NAMALWA (cell line): Measurements from ENCODE around the gene RFPL4A.
"Not testable (repeated sequence)": the region's sequence is repeated elsewhere in the genome, so short reads cannot be mapped to it uniquely, and the experiment has no call there.

ENCODE experiments used
- DNase-seq: peaks from one replicate; pipeline ENCODE4 v3.0.0-alpha.2; 2015; ENCODE audit warnings: low spot score

Gene RFPL4A

GRCh38 chr19:55758797-55759196, at the start of gene RFPL4A:
Gene RFPL4A, plus strand, starts transcription at chr19:55759097. Its CDS starts 2,704 bp downstream, at chr19:55761801.
- not testable (repeated sequence) for DNase-seq

- no peak for DNase-seq
These were observed 47.2 kb upstream of the RFPL4A start for GRCh38 chr19:55711719-55712118.

GRCh38 chr19:55712804-55713631, 45.9 kb upstream of the RFPL4A start:
- DNase-seq, result peak; percentile 40

DNA sequence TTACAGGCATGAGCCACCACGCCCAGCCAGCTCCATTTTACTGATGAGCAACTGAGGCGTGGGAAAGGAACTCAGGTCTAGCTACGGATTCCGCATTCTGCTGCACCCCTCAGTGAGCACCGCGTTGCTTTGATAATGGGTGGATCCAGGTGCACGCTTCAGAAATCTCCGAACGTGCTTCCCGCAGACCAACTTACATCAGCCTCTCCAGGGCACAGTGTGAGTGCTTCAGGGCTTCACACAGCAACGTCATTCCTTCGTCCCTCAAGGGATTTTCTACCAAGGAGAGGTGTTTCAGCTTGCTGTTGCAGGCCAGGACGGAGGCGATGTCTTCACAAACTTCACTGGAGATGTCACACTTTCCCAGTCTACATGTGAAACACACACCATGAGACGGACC, 42.4 kb upstream of the RFPL4A start:
- DNase-seq, result no peak

DNA sequence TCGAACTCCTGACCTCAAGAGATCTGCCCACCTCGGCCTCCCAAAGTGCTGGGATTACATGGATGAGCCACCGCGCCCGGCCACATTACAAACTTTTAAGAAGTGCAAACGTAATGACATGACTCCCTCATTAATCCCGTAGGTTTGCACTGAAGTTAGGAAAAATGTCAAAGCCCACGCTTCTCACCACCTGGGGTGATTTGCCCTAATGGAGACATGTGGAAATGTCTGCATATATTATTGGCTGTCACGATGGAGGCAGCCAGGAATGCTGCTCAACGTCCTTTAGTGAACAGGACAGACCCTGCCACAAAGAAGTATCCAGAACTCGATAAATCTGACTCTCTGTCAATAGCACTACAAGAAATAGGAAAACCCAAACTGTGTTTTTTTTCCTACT, 41.6 kb upstream of the RFPL4A start:
- no peak for DNase-seq

GRCh38 chr19:55717879-55718711, 40.8 kb upstream of the RFPL4A start:
- DNase-seq, result not testable (repeated sequence)

DNA sequence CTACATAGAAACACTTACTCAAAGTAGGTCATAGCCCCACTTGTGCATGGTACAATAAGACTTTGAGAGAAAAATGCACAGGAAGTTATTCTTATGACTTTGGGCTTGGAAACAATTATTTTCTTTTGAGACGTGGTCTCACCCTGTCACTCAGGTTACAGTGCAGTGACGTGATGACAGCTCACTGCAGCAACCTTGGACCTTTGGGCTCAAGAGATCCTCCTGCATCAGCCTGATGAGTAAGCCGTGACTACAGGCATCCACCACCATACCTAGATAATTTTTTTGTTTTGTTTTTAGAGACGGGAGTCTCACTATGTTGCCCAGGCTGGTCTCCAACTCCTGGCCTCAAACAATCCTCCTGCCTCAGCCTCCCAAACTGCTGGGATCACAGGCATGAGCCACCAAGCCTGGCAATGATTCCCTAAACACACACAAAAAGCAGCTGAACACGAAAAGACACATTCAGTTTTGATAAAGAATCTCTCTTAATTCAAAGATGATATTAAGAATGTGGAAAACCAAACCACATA, 38.6 kb upstream of the RFPL4A start:
- DNase-seq, result no peak

DNA sequence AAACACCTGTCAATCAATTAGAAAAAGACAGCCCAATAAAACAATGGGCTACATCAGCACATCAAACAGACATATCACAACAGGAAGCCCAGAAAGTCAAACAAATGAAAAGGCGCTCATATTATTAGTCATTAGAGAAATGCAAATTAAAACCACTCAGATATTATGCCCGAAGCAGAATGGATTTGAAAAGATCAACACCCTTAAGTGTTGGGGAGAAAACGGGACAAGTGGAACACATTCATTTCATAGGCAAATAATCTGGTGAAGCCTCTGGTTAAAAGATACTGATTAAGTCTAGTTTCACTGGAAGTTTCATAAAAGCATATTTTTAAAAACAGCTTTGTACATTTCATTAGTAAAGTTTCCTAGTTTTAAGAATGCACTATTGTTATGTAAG, 38.1 kb upstream of the RFPL4A start:
- DNase-seq, result no peak

DNA sequence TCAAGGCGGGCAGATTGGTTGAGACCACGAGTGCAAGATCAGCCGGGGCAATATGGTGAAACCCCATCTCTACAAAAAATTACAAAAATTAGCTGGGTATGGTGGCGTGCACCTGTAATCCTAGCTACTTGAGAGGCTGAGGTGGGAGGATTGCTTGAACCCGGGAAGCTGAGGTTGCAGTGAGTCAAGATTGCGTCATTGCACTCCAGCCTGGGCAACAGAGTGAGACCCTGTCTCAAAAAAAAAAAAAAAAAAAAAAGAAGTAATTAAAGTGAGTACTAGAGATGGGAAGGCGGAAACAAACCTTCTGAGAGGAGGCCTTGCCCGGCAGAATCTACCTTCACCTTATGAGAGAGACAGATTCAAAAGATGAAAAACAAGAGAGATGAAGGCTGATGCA, 35.4 kb upstream of the RFPL4A start:
- no peak for DNase-seq

- DNase-seq, result not testable (repeated sequence)
These were observed 28.5 kb upstream of the RFPL4A start for GRCh38 chr19:55730378-55730777.

DNA sequence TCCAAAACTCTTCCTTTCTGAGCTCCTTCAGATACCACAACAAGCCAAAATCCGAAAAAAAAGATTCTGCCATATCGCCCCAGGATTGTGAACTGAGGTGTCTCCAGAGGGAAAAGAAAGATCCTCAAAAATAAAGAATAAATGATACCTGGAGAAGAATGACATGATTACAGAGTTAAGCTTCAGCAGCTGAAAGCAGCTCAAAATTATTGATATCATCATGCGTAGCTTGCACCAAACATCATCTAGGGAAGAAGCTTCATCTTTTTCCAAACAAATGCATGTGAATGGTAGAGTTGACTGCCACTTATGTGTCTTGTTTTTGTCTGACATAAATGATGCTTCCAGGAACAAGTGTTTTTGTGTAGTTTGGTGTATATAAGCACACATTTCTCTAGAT, 20.6 kb upstream of the RFPL4A start, which contains the start of gene NLRP9:
TSS of gene NLRP9 (minus strand) at position 101 of the 400 bp plus-strand sequence. CDS start at position 73, 28 bp downstream.
- DNase-seq, result no peak

DNA sequence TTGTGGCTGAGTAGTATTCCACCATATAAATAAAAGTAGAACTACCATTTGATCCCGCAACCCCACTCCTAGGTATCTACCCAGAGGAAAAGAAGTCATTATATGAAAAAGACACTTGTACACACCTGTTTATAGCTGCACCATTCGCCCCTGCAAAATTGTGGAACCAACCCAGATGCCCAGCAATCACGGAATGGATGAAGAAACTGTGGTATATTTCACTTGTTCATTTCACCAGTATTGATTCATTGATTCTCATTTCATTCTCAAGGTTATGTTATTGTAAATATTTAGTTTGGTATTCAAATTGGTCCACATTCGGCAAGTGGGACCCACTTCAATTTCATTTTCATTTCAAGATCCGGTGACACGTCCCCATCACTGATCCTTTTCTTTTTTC, 8.2 kb upstream of the RFPL4A start:
- DNase-seq, result no peak

DNA sequence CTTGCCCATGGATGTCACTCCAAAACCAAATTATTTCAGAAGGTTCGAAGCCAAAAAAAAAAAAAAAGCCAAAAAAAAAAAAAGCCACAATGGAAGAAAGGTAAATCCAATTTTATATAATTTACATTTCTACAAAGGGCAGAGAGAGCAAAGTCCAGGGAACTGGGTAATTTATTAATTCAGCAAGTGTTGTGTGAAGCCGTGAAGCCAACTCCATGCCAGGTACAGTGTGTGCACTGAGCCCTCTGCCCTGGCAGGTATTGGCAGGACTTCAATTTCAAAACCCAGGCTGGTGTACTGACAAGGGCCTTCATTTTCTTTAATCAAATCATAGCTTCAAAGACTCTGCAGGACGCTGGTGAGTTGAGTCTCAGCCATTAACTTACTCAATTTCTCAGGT, 5.5 kb upstream of the RFPL4A start:
- no peak for DNase-seq

DNA sequence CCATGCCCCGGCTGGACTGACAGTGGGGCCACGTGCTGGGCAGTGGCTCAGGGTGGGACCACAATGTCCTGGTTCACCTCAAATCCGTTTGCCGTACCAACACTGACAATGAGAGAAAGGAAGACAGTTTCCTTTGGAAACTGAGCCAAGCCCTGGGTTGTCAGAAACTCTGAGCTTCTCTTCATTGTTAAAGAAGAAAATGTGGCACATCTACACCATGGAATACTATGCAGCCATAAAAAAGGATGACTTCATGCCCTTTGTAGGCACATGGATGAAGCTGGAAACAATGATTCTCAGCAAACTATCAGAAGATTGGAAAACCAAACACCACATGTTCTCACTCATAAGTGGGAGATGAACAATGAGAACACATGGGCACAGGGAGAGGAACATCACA, 2.1 kb upstream of the RFPL4A start:
- DNase-seq, result not testable (repeated sequence)

GRCh38 chr19:55766466-55766865, 7.6 kb downstream of the RFPL4A start:
- DNase-seq, result no peak

DNA sequence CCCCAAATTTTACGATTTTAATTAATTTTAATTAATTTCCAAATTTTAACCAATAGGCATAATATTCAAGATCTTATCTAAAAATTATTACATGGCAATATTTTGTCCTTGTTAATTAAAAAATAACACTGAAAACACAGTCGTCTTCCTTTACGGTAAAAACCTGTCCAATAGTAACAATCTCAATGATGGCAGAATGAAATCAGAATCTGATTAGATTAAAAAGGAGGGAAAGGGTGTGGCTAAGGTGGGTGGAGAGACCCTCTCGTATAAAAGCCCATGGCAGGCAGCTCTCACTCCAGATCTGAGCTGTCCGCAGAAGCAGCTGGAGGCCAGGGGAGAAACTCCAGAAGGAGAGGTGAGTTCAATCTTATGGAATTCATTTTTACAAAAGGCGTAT, 9.9 kb downstream of the RFPL4A start, which contains the start of gene RFPL4AL1:
TSS of gene RFPL4AL1 (plus strand) at position 301 of the 400 bp plus-strand sequence. CDS start 2,687 bp downstream, outside the sequence.
- DNase-seq, result not testable (repeated sequence)

DNA sequence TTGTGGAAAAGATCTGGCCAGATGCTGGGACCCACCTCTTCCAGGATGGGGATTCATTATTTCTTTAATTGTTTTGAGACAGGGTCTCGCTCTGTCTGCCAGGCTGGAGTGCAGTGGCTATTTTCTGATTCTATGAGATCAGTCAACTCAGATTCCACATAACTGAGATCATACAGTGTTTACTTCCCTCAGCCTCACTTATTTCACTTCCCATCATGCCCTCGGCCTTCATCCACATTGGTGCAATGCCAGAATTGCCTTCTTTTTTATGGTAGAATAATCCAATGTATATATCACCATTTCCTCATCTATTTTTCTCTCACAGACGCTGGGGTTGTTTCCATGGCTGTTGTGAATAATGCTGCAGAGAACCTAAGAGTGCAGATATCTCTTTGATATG, 10.7 kb downstream of the RFPL4A start:
- not testable (repeated sequence) for DNase-seq

- peak; percentile 26 for DNase-seq
These were observed 18.6 kb downstream of the RFPL4A start for GRCh38 chr19:55777528-55777927.

- DNase-seq, result no peak
These were observed 19.4 kb downstream of the RFPL4A start for GRCh38 chr19:55778331-55778730.

GRCh38 chr19:55781112-55781511, 22.2 kb downstream of the RFPL4A start:
- no peak for DNase-seq

DNA sequence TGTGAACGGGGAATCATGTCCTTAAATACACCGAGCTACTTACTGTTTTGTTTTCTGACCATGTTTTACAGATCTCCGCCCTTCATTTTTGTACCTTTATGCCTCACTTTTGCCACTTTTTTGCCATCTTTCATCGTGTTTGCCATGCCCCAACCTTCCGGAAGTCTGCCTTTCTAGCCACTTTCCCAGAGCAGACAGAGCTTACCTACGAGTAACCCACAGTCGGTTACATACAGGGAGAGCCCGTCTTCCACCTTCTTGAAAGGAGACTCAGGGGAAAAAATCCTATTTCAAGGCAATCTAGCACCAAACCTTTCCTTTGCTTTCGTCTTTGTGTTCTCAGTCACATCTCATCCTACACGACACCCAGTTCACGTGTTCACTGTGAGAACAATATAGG, 36.1 kb downstream of the RFPL4A start:
- DNase-seq, result no peak

DNA sequence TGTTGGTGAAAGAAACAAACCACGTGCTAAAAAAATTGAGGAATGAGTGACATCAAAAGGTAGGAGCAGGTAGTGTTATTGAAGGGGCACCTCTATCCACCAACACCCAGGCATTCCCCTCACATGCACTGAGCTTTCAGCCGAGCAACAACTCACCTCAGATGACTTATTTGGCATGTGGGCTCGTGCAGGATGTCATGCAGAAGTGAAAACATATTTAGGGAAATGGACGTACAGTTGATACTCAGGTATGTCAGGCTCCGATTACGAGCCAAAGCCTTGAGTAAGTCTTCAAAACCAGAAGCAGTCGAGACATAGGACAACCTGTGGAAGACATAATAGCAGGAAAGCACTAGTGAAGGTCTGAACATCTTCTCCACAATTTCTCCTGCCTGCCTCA, 42.5 kb downstream of the RFPL4A start:
- no peak for DNase-seq

- no peak for DNase-seq
These were observed 43.4 kb downstream of the RFPL4A start for GRCh38 chr19:55802281-55802680.
